Uterus (tissue), 4 donors: ENCODE data around the gene STXBP4. TPM values are rescaled to one million over a fixed set of nuclear protein-coding genes. Genes with fewer than 3 reads are reported as not detected.

Experiments
- DNase-seq, 2 donors: peaks; one replicate each; pipeline ENCODE4 v3.0.0-alpha.2; 2019 to 2020
- H3K27ac ChIP-seq, 2 donors: fragments of 200-600 bp; sonication (generic); 1 replicate in 1 of 2; 2 replicates in 1 of 2; pipeline ENCODE4 v1.5.1; 2016 to 2018
- H3K27me3 ChIP-seq, 2 donors: fragments of 200-600 bp; sonication (generic); one replicate each; pipeline ENCODE4 v1.5.1; 2018 to 2019; ENCODE audit warnings: control low read depth in 1 of 2
- H3K36me3 ChIP-seq, 2 donors: fragments of 200-600 bp; sonication (generic); one replicate each; pipeline ENCODE4 v1.5.1; 2019; ENCODE audit warnings: control low read depth in 1 of 2
- H3K4me1 ChIP-seq, 2 donors: fragments of 200-600 bp; sonication (generic); one replicate each; pipeline ENCODE4 v1.5.1; 2018 to 2019; ENCODE audit warnings: control low read depth in 1 of 2
- H3K4me3 ChIP-seq, 2 donors: fragments of 200-600 bp; sonication (generic); 1 replicate in 1 of 2; 2 replicates in 1 of 2; pipeline ENCODE4 v1.5.1; 2018 to 2019; ENCODE audit warnings: mild to moderate bottlenecking in 1 of 2
- H3K9me3 ChIP-seq, 2 donors: fragments of 200-600 bp; sonication (generic); one replicate each; pipeline ENCODE4 v1.5.1; 2019; ENCODE audit warnings: control low read depth in 1 of 2
- CTCF ChIP-seq, 4 experiments: fragments of 200-600 bp in 2 of 4; fragments of 450-650 bp in 2 of 4; sonication (generic) in 2 of 4; IDR thresholded peaks; one replicate each; pipeline ENCODE4 v1.5.1; 2016 to 2019; ENCODE audit warnings: antibody characterized with exemption in 4 of 4, mild to moderate bottlenecking in 2 of 4, moderate library complexity in 1 of 4
- POLR2A ChIP-seq, 2 donors: fragments of 450-650 bp; IDR thresholded peaks; one replicate each; pipeline ENCODE4 v1.6.1; 2016; ENCODE audit warnings: antibody characterized with exemption in 2 of 2, mild to moderate bottlenecking in 1 of 2, moderate library complexity in 1 of 2
- intact Hi-C: fragments of 100-400 bp; cut with DNase I; formaldehyde crosslinking; loops from one replicate; pipeline ENCODE4 v1.15.1; 2023; ENCODE audit warnings: low total_unique reads
- total RNA-seq, 4 donors: library from RNA; depleted of rRNA in 3 of 4; stranded (reverse); fragments of >200 nt in 3 of 4; gene quantifications; one replicate each; pipeline versions ENCODE4 v1.1.0 to v1.2.4, GENCODE V29; 2014 to 2023
- donor health status: DM: yes; HTN: yes; CAD: no.

Gene STXBP4
- total RNA-seq, 4 donors from 2014 or later = 2.8 to 100 (median 20.9) TPM

GRCh38 chr17:54974759-54975158 lies 6.2 kb downstream of the STXBP4 start:
- Histone ChIP-seq H3K27me3 (no peaks in the 10 kb centered on the region), H3K4me1 (no peaks in the 10 kb centered on the region), H3K4me3 (no peak overlapping the region), H3K27ac (no peak overlapping the region), H3K9me3 (no peaks in the 10 kb centered on the region), H3K36me3 (no peaks in the 10 kb centered on the region)
- TF ChIP-seq CTCF (IDR thresholded peaks at IDR 0.05) = no peak
- TF ChIP-seq POLR2A (IDR thresholded peaks at IDR 0.05) = no peak
- no peak for DNase-seq
- intact Hi-C loops = no loop called here

- H3K36me3 ChIP-seq = no peaks in the 10 kb centered on the region
- H3K9me3 ChIP-seq = no peaks in the 10 kb centered on the region
- no peak for DNase-seq
- H3K4me3 ChIP-seq = no peak overlapping the region
- intact Hi-C loops = no loop called here
- H3K27ac ChIP-seq = no peak overlapping the region
- no peak for TF ChIP-seq CTCF (IDR thresholded peaks at IDR 0.05)
- no peak for TF ChIP-seq POLR2A (IDR thresholded peaks at IDR 0.05)
- no peaks in the 10 kb centered on the region for H3K27me3 ChIP-seq
- H3K4me1 ChIP-seq = no peaks in the 10 kb centered on the region
These were observed 7.8 kb downstream of the STXBP4 start for GRCh38 chr17:54976316-54976715.

DNA sequence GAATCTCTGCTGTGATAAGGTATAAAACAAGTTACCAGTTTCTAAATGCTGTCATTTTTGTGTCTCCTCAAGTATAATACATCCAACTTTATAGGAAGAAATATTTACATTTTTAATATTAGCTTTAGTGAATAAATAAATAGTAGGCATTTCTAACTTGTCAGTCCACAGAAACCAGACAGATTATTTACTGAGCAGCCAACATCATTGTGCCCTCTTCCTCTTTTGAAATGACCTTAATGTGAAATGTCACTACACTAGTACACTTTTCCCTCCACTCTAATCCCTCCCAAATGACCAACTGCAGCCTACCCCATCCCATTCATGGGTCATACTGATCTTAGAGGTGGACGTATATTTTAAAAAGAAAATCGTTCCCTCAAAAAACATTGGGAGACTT lies 9.2 kb downstream of the STXBP4 start:
- intact Hi-C loops = no loop called here
- Histone ChIP-seq H3K9me3 (no peaks in the 10 kb centered on the region), H3K27me3 (no peaks in the 10 kb centered on the region), H3K27ac (no peak overlapping the region), H3K36me3 (no peaks in the 10 kb centered on the region), H3K4me3 (no peak overlapping the region), H3K4me1 (no peaks in the 10 kb centered on the region)
- DNase-seq = no peak
- TF ChIP-seq POLR2A (IDR thresholded peaks at IDR 0.05) (no peak), CTCF (IDR thresholded peaks at IDR 0.05) (no peak)

- intact Hi-C loops = no loop called here
- Histone ChIP-seq H3K27me3 (no peaks in the 10 kb centered on the region), H3K36me3 (no peaks in the 10 kb centered on the region), H3K4me1 (no peaks in the 10 kb centered on the region), H3K27ac (no peak overlapping the region), H3K4me3 (no peak overlapping the region), H3K9me3 (no peaks in the 10 kb centered on the region)
- no peak for DNase-seq
- TF ChIP-seq POLR2A (IDR thresholded peaks at IDR 0.05) (no peak), CTCF (IDR thresholded peaks at IDR 0.05) (no peak)
These were observed 11.1 kb downstream of the STXBP4 start for GRCh38 chr17:54979657-54980056.

- H3K36me3 ChIP-seq = no peaks in the 10 kb centered on the region
- no peaks in the 10 kb centered on the region for H3K27me3 ChIP-seq
- no peak for DNase-seq
- no peak overlapping the region for H3K4me3 ChIP-seq
- no peaks in the 10 kb centered on the region for H3K9me3 ChIP-seq
- TF ChIP-seq POLR2A (IDR thresholded peaks at IDR 0.05) = no peak
- no peak for TF ChIP-seq CTCF (IDR thresholded peaks at IDR 0.05)
- no peaks in the 10 kb centered on the region for H3K4me1 ChIP-seq
- H3K27ac ChIP-seq = no peak overlapping the region
- intact Hi-C loops = no loop called here
These were observed 11.8 kb downstream of the STXBP4 start for GRCh38 chr17:54980375-54980774.
